Kidney epithelial cell (primary cell): ENCODE measurements around the gene CLEC11A. TPM values are rescaled to one million over a fixed set of nuclear protein-coding genes. Genes with fewer than 3 reads are reported as not detected.

Source experiments
- DNase-seq: peaks from one replicate; pipeline ENCODE4 v3.0.0-alpha.2; 2010; ENCODE audit warnings: low read depth
- H3K27me3 ChIP-seq: 2 replicates; pipeline ENCODE4 v1.6.0; 2011; ENCODE audit warnings: low read length; ENCODE audit not compliant: control insufficient read depth, insufficient read depth
- H3K36me3 ChIP-seq: 2 replicates; pipeline ENCODE4 v1.5.1; 2011; ENCODE audit warnings: low read length; ENCODE audit not compliant: control insufficient read depth, insufficient read depth
- H3K4me3 ChIP-seq: 2 replicates; pipeline ENCODE4 v1.5.1; 2011; ENCODE audit warnings: low read depth, mild to moderate bottlenecking, control low read depth, low read length
- CTCF ChIP-seq: IDR thresholded peaks from 2 replicates; pipeline ENCODE4 v1.5.1; 2011; ENCODE audit warnings: mild to moderate bottlenecking, moderate library complexity, low read length, control low read depth, inconsistent platforms; ENCODE audit not compliant: insufficient read depth, poor library complexity, severe bottlenecking
- total RNA-seq: library from RNA; depleted of rRNA; stranded (reverse); fragments of >200 nt; gene quantifications from 2 replicates; pipeline ENCODE4 v1.2.3, GENCODE V29; 2015

CLEC11A gene
- total RNA-seq, 1 donor from 2014 or later: 6.0 TPM

GRCh38 chr19:50695251-50696093 is 27.7 kb upstream of the CLEC11A start:
- DNase-seq: no peak
- TF ChIP-seq CTCF: no peak
- Histone ChIP-seq H3K4me3 (no peak overlapping the region), H3K27me3 (peaks cover 34% of the 10 kb centered on the region), H3K36me3 (no peaks in the 10 kb centered on the region)

- H3K4me3 ChIP-seq: no peak overlapping the region
- no peak for TF ChIP-seq CTCF
- DNase-seq: no peak
- no peaks in the 10 kb centered on the region for H3K36me3 ChIP-seq
- peaks cover 34% of the 10 kb centered on the region for H3K27me3 ChIP-seq
Observed at GRCh38 chr19:50696094-50696483, 27.1 kb upstream of the CLEC11A start.

- TF ChIP-seq CTCF: no peak
- DNase-seq: no peak
- peaks cover 32% of the 10 kb centered on the region for H3K27me3 ChIP-seq
- H3K4me3 ChIP-seq: no peak overlapping the region
- no peaks in the 10 kb centered on the region for H3K36me3 ChIP-seq
Observed at GRCh38 chr19:50697414-50698124, 25.6 kb upstream of the CLEC11A start.

GRCh38 chr19:50701367-50701985 is 21.7 kb upstream of the CLEC11A start:
- Histone ChIP-seq H3K27me3 (peaks cover 3% of the 10 kb centered on the region), H3K4me3 (no peak overlapping the region)

More at GRCh38 chr19:50701367-50701985, 21.7 kb upstream of the CLEC11A start:
- TF ChIP-seq CTCF: no peak
- DNase-seq: no peak
- no peaks in the 10 kb centered on the region for H3K36me3 ChIP-seq
